Measurements from ENCODE around the gene COL1A1. TPM values are rescaled to one million over a fixed set of nuclear protein-coding genes. Genes with fewer than 3 reads are reported as not detected.
A peak's percentile ranks its signal among the peaks of the same experiment; 100 is the strongest.

Gene COL1A1
- polyA plus RNA-seq, 4 donors = 2.2 to 320 (median 27.2) TPM

- peaks cover 0 to 36% (median 2%) of the 10 kb centered on the region in 3 donors for H3K4me1 ChIP-seq (ENCODE audit: control insufficient read depth in 3 of 3, insufficient read depth in 2 of 3, low read depth in 1 of 3, low read length in 2 of 3)
- 83 to 89% (median 85%) methylated on average over 10 of the region's 10 CpGs for WGBS, 3 donors
- no peak for DNase-seq
- peak overlapping the region in 2 of 3 donors; percentile 50 to 71 for H3K27ac ChIP-seq (ENCODE audit: low read depth in 1 of 3, low read length in 2 of 3)
- no peaks in the 10 kb centered on the region for H3K9me3 ChIP-seq (ENCODE audit: control insufficient read depth in 2 of 2, insufficient read depth in 1 of 2, low read depth in 1 of 2, low read length in 1 of 2)
- H3K27me3 ChIP-seq (ENCODE audit: control insufficient read depth in 3 of 3, insufficient read depth in 3 of 3, low read length in 3 of 3) = no peaks in the 10 kb centered on the region
- FAIRE-seq = no peak
- no peak overlapping the region for H3K4me3 ChIP-seq (ENCODE audit: low read depth in 1 of 3, low read length in 3 of 3)
- no peaks in the 10 kb centered on the region for H3K36me3 ChIP-seq (ENCODE audit: control insufficient read depth in 3 of 3, insufficient read depth in 2 of 3, low read depth in 1 of 3, low read length in 3 of 3)
Measured at GRCh38 chr17:50177476-50177875, 24.0 kb downstream of the COL1A1 start.

DNA sequence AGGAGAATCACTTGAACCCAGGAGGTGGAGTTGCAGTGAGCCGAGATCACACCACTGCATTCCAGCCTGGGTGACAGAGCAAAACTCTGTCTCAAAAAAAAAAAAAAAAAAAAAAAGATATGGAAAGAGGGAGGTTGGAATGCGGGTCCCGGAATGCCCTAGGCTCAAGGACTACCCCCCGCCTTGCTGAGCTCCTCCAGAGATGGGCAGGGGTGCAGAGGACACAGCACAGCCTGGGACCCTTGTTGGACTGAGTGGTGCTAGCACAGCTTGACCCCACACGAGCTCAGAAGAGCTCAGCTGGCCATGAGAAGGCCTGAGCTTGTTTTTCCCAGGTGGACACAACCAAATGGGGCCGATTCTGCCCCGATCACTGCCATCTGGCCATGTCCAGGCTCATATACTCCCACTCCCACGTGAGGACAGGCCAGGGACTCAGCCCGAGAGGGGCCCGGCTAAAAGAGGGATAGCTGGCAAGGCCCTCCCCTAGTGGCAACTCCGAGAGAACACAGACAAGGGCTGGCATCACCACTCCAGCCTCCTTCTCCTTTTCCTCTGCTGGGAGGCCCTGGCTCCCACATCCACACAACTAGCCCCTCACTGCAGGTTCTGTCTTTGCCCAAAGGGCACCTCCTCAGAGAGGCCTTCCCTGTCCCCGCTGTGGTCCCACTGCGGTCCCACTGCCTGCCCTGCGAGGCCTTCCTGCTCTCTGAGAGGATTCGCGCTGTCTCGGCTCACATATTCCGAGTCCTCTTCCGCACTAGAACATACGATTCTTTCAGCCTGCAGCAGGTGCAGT lies 24.7 kb downstream of the COL1A1 start:
- DNase-seq = no peak
- no peaks in the 10 kb centered on the region for H3K36me3 ChIP-seq (ENCODE audit: control insufficient read depth in 3 of 3, insufficient read depth in 2 of 3, low read depth in 1 of 3, low read length in 3 of 3)
- no peaks in the 10 kb centered on the region for H3K27me3 ChIP-seq (ENCODE audit: control insufficient read depth in 3 of 3, insufficient read depth in 3 of 3, low read length in 3 of 3)
- no peak for FAIRE-seq
- H3K4me3 ChIP-seq (ENCODE audit: low read depth in 1 of 3, low read length in 3 of 3) = no peak overlapping the region
- 92 to 94% (median 92%) methylated on average over 20 of the region's 20 CpGs for WGBS, 3 donors
- H3K27ac ChIP-seq (ENCODE audit: low read depth in 1 of 3, low read length in 2 of 3) = peak overlapping the region in 1 of 3 donors; percentile 50
- H3K4me1 ChIP-seq (ENCODE audit: control insufficient read depth in 3 of 3, insufficient read depth in 2 of 3, low read depth in 1 of 3, low read length in 2 of 3) = peaks cover 0 to 36% (median 2%) of the 10 kb centered on the region in 3 donors
- no peaks in the 10 kb centered on the region for H3K9me3 ChIP-seq (ENCODE audit: control insufficient read depth in 2 of 2, insufficient read depth in 1 of 2, low read depth in 1 of 2, low read length in 1 of 2)

- 61 to 83% (median 75%) methylated on average over 14 to 16 of the region's 16 CpGs for WGBS, 3 donors
- H3K9me3 ChIP-seq (ENCODE audit: control insufficient read depth in 2 of 2, insufficient read depth in 1 of 2, low read depth in 1 of 2, low read length in 1 of 2) = no peaks in the 10 kb centered on the region
- H3K4me1 ChIP-seq (ENCODE audit: control insufficient read depth in 3 of 3, insufficient read depth in 2 of 3, low read depth in 1 of 3, low read length in 2 of 3) = peaks cover 0 to 36% (median 2%) of the 10 kb centered on the region in 3 donors
- no peak overlapping the region for H3K4me3 ChIP-seq (ENCODE audit: low read depth in 1 of 3, low read length in 3 of 3)
- no peak for DNase-seq
- H3K36me3 ChIP-seq (ENCODE audit: control insufficient read depth in 3 of 3, insufficient read depth in 2 of 3, low read depth in 1 of 3, low read length in 3 of 3) = no peaks in the 10 kb centered on the region
- H3K27me3 ChIP-seq (ENCODE audit: control insufficient read depth in 3 of 3, insufficient read depth in 3 of 3, low read length in 3 of 3) = no peaks in the 10 kb centered on the region
- peak overlapping the region in 1 of 3 donors; percentile 48 for H3K27ac ChIP-seq (ENCODE audit: low read depth in 1 of 3, low read length in 2 of 3)
- FAIRE-seq = no peak
Measured at GRCh38 chr17:50175035-50175807, 26.2 kb downstream of the COL1A1 start.

GRCh38 chr17:50174444-50174843 lies 27.0 kb downstream of the COL1A1 start:
- H3K4me1 ChIP-seq (ENCODE audit: control insufficient read depth in 3 of 3, insufficient read depth in 2 of 3, low read depth in 1 of 3, low read length in 2 of 3) = peaks cover 0 to 36% (median 2%) of the 10 kb centered on the region in 3 donors
- no peaks in the 10 kb centered on the region for H3K36me3 ChIP-seq (ENCODE audit: control insufficient read depth in 3 of 3, insufficient read depth in 2 of 3, low read depth in 1 of 3, low read length in 3 of 3)
- 68 to 72% (median 69%) methylated on average over 6 of the region's 6 CpGs for WGBS, 3 donors
- FAIRE-seq (no peak), DNase-seq (no peak)
- H3K27me3 ChIP-seq (ENCODE audit: control insufficient read depth in 3 of 3, insufficient read depth in 3 of 3, low read length in 3 of 3) = no peaks in the 10 kb centered on the region
- no peak overlapping the region for H3K27ac ChIP-seq (ENCODE audit: low read depth in 1 of 3, low read length in 2 of 3)
- no peaks in the 10 kb centered on the region for H3K9me3 ChIP-seq (ENCODE audit: control insufficient read depth in 2 of 2, insufficient read depth in 1 of 2, low read depth in 1 of 2, low read length in 1 of 2)
- no peak overlapping the region for H3K4me3 ChIP-seq (ENCODE audit: low read depth in 1 of 3, low read length in 3 of 3)

GRCh38 chr17:50173335-50173941 lies 28.0 kb downstream of the COL1A1 start:
- Histone ChIP-seq H3K27me3 (ENCODE audit: control insufficient read depth in 3 of 3, insufficient read depth in 3 of 3, low read length in 3 of 3) (no peaks in the 10 kb centered on the region), H3K9me3 (ENCODE audit: control insufficient read depth in 2 of 2, insufficient read depth in 1 of 2, low read depth in 1 of 2, low read length in 1 of 2) (no peaks in the 10 kb centered on the region), H3K36me3 (ENCODE audit: control insufficient read depth in 3 of 3, insufficient read depth in 2 of 3, low read depth in 1 of 3, low read length in 3 of 3) (no peaks in the 10 kb centered on the region), H3K4me3 (ENCODE audit: low read depth in 1 of 3, low read length in 3 of 3) (no peak overlapping the region), H3K4me1 (ENCODE audit: control insufficient read depth in 3 of 3, insufficient read depth in 2 of 3, low read depth in 1 of 3, low read length in 2 of 3) (peaks cover 0 to 36% (median 2%) of the 10 kb centered on the region in 3 donors), H3K27ac (ENCODE audit: low read depth in 1 of 3, low read length in 2 of 3) (peak overlapping the region in 2 of 3 donors; percentile 43 to 63)
- 62 to 86% (median 83%) methylated on average over 10 of the region's 10 CpGs for WGBS, 3 donors
- FAIRE-seq (no peak), DNase-seq (no peak)

DNA sequence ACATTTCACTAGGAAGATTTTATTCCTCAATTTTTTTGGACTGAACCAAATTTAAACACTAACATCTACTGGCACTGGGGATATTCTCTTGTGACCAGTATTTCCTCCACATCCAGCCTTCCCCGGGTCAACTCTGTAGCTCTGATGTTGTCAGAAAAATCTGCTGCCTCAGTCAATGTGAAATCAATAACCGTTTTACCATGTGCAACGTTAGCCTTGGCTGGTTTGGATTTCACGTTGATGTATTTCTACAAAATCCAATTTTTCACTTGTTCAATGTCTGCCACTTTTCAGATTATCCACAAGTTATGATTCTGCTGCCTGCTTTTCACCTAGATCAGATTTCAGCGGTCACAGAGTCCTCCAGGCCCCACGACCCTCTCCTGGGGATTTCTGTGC lies 28.5 kb downstream of the COL1A1 start:
- Histone ChIP-seq H3K27me3 (ENCODE audit: control insufficient read depth in 3 of 3, insufficient read depth in 3 of 3, low read length in 3 of 3) (peaks cover 0 to 3% (median 0%) of the 10 kb centered on the region in 3 donors), H3K36me3 (ENCODE audit: control insufficient read depth in 3 of 3, insufficient read depth in 2 of 3, low read depth in 1 of 3, low read length in 3 of 3) (no peaks in the 10 kb centered on the region), H3K4me1 (ENCODE audit: control insufficient read depth in 3 of 3, insufficient read depth in 2 of 3, low read depth in 1 of 3, low read length in 2 of 3) (peaks cover 0 to 31% (median 2%) of the 10 kb centered on the region in 3 donors), H3K27ac (ENCODE audit: low read depth in 1 of 3, low read length in 2 of 3) (peak overlapping the region in 2 of 3 donors; percentile 43 to 63), H3K9me3 (ENCODE audit: control insufficient read depth in 2 of 2, insufficient read depth in 1 of 2, low read depth in 1 of 2, low read length in 1 of 2) (no peaks in the 10 kb centered on the region), H3K4me3 (ENCODE audit: low read depth in 1 of 3, low read length in 3 of 3) (no peak overlapping the region)
- FAIRE-seq (no peak), DNase-seq (no peak)
- WGBS, 3 donors = 69 to 81% (median 77%) methylated on average over 6 of the region's 6 CpGs

DNA sequence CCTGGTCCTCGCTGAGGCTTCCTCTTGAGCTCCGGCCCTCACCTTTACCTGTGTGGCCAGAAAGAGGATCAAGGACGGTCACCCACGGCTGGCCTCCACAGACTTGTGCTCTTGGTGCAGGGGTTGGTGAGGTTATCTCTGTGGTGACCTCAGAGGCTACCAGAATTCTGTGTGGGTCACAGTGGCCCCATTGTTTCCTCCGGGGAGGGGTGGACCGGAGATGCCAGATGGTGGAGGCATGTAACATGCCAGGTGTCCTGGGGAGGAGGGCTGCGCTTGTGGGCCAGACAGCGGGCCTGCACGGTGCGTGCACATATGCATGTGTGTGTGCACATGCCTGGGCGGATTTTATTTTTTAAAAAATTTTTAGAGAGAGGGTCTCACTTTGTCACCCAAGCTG lies 29.3 kb downstream of the COL1A1 start:
- H3K9me3 ChIP-seq (ENCODE audit: control insufficient read depth in 2 of 2, insufficient read depth in 1 of 2, low read depth in 1 of 2, low read length in 1 of 2) = no peaks in the 10 kb centered on the region
- DNase-seq (no peak), FAIRE-seq (no peak)
- peaks cover 0 to 3% (median 0%) of the 10 kb centered on the region in 3 donors for H3K27me3 ChIP-seq (ENCODE audit: control insufficient read depth in 3 of 3, insufficient read depth in 3 of 3, low read length in 3 of 3)
- H3K4me3 ChIP-seq (ENCODE audit: low read depth in 1 of 3, low read length in 3 of 3) = no peak overlapping the region
- no peak overlapping the region for H3K27ac ChIP-seq (ENCODE audit: low read depth in 1 of 3, low read length in 2 of 3)
- 87 to 94% (median 94%) methylated on average over 11 of the region's 11 CpGs for WGBS, 3 donors
- H3K36me3 ChIP-seq (ENCODE audit: control insufficient read depth in 3 of 3, insufficient read depth in 2 of 3, low read depth in 1 of 3, low read length in 3 of 3) = no peaks in the 10 kb centered on the region
- peaks cover 0 to 26% (median 0%) of the 10 kb centered on the region in 3 donors for H3K4me1 ChIP-seq (ENCODE audit: control insufficient read depth in 3 of 3, insufficient read depth in 2 of 3, low read depth in 1 of 3, low read length in 2 of 3)

DNA sequence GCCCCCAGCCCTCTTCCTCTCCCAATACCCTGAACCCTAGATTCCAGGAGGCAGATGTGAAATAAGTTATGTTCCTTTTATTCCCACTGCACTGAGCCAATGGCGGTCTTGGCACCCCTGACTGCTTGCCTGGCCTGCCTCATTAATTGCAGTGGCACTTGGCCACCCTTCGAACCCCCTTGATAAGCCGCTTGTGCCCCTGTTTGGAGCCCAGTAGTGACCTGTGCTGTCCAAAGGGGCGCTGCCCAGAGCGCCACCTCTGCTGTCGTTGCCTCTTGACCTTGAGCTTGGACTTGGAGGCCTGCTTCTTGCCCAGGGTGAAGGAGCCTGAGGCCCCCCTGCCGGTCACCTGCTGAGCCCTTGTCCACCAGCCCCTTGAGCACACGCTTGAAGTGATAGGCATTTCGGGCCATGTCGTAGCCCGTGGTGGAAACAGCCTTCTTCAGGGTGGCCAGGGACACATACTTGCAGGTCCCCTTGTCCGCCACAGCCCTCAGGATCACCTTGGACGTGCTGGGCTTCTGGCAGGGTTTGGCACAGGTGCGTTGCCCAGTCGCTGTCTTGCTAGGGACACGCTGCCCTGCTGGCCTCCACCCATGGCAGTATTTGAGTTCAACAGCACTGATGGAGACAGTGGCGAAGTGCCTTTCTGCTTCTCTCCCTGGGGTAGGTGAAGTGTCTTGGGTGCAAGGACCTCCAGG lies 29.9 kb downstream of the COL1A1 start:
- Histone ChIP-seq H3K9me3 (ENCODE audit: control insufficient read depth in 2 of 2, insufficient read depth in 1 of 2, low read depth in 1 of 2, low read length in 1 of 2) (no peaks in the 10 kb centered on the region), H3K4me1 (ENCODE audit: control insufficient read depth in 3 of 3, insufficient read depth in 2 of 3, low read depth in 1 of 3, low read length in 2 of 3) (peaks cover 0 to 22% (median 0%) of the 10 kb centered on the region in 3 donors), H3K27ac (ENCODE audit: low read depth in 1 of 3, low read length in 2 of 3) (no peak overlapping the region), H3K4me3 (ENCODE audit: low read depth in 1 of 3, low read length in 3 of 3) (no peak overlapping the region), H3K36me3 (ENCODE audit: control insufficient read depth in 3 of 3, insufficient read depth in 2 of 3, low read depth in 1 of 3, low read length in 3 of 3) (no peaks in the 10 kb centered on the region), H3K27me3 (ENCODE audit: control insufficient read depth in 3 of 3, insufficient read depth in 3 of 3, low read length in 3 of 3) (peaks cover 0 to 3% (median 0%) of the 10 kb centered on the region in 3 donors)
- no peak for DNase-seq
- WGBS, 3 donors = 87 to 92% (median 91%) methylated on average over 17 of the region's 17 CpGs
- FAIRE-seq = no peak

Data from small intestine (tissue), 7 donors.